GM21717 (cell line): ENCODE measurements around the gene PIMREG.

Experiments
- ATAC-seq: cut with Tn5 transposase; IDR thresholded peaks from one replicate; pipeline ENCODE4 v1.9.1; 2021; ENCODE audit warnings: mild to moderate bottlenecking, moderate library complexity; ENCODE audit not compliant: unreplicated experiment

PIMREG gene

DNA sequence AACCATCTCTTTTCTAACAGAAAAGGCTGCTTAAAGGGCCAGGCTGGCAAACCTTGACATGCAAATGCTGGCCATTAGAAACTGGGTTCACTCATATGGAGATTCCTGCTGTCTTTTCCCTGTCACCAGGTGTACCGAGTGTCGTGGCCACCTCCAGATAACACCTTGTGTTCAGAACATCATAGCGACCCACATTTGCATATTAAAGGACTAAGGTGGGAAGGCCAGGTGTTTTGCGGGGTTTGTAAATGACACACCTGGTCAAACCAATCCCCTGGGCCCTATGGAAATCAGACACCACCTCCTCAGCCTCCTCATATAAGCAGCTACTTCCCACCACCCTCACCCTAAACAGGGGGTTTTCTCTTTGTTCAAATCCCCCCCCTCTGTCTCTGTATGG lies 6.8 kb upstream of the PIMREG start:
- no peak for ATAC-seq

- ATAC-seq = no peak
These were observed 6.3 kb upstream of the PIMREG start for GRCh38 chr17:6437956-6438355.

GRCh38 chr17:6439951-6440350 lies 4.3 kb upstream of the PIMREG start:
- no peak for ATAC-seq

- ATAC-seq = no peak
These were observed 1.5 kb upstream of the PIMREG start for GRCh38 chr17:6442775-6443174.

- no peak for ATAC-seq
These were observed 498 bp downstream of the PIMREG start for GRCh38 chr17:6444571-6445335.

DNA sequence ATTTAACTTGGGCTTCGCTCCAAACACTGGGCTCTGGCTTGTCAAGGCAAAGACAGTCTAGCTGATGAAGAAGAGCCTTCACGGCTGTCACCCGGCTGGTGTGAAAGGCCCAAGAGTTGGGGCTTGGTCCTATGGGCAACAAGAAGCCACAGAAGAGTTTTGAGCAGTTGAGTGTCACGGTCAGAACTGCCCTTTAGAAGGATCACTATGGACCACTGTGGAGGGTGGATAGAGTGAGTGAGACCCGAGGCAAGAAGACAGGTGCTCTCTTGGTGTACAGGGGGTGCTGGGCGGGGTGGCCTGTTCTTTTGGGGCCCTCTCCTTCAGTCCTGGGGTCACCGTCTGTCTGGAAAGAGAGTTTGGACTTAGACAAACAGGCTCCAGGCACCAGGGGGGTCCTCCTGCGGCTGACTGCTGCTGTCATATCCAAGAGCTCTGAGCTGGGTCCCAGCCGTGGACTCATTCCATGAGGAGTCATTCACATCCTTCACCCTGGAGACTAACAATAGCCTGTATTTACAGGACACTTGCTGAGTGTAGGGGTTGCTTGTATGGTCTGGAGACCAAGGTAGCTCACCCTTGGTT lies 2.4 kb downstream of the PIMREG start:
- no peak for ATAC-seq

- ATAC-seq = no peak
These were observed 4.2 kb downstream of the PIMREG start for GRCh38 chr17:6448473-6448872.

DNA sequence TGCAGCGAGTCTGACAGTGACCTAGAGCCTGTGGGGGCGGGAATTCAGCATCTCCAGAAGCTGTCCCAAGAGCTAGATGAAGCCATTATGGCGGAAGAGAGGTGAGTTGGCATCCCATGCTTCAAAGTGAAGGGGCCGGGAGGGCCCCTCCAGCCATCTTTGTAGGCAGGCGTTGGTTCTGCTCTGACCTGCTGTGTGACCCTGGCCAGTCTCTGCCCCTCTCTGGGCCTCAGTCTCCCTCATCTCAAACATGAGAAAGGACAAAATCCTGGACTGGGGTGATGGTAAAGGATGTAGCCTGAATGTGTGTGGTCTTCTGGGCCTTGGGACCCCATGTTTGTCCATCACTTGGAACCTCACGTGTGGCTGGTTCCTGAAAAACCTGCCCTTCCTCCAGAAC lies 5.1 kb downstream of the PIMREG start:
- no peak for ATAC-seq

DNA sequence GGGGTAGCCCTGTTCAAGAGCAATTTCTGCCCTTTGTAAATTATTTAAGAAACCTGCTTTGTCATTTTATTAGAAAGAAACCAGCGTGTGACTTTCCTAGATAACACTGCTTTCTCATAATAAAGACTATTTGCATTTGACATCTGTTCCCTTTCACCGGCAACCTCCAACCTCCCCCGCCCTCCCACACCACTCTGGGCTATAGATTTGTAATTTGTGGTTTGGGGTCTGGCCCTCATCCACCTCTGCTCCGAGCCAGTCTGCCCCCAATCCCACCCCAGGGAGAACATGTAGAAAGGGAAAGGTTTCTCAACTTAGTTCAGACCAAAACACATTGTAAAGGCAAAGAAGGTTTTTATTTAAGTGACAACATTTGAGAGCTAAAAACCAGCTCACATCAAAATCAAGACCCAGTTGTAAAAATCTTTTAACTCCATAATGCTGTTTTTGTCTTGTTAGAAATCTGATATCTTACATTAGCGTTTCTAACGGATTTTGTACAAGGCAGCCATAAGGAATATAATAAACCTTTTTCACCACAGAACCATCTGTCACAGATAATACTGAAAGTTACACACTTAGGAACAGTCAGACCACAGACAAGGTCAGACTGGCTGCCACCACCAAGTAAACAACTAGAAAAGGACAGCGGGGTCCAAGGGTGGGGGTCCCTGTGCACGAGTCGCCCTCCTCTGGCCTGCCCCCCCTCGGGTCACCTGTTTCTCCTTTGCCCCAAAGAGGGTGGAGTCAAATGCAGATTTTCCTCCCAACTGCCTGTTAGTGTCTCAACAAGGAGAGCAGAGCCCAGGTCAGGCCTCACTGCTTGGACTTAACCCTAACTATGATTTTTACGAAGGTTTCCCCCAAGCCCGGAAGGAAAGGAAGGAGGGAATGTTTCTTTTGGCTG lies 6.9 kb downstream of the PIMREG start:
- ATAC-seq = no peak

DNA sequence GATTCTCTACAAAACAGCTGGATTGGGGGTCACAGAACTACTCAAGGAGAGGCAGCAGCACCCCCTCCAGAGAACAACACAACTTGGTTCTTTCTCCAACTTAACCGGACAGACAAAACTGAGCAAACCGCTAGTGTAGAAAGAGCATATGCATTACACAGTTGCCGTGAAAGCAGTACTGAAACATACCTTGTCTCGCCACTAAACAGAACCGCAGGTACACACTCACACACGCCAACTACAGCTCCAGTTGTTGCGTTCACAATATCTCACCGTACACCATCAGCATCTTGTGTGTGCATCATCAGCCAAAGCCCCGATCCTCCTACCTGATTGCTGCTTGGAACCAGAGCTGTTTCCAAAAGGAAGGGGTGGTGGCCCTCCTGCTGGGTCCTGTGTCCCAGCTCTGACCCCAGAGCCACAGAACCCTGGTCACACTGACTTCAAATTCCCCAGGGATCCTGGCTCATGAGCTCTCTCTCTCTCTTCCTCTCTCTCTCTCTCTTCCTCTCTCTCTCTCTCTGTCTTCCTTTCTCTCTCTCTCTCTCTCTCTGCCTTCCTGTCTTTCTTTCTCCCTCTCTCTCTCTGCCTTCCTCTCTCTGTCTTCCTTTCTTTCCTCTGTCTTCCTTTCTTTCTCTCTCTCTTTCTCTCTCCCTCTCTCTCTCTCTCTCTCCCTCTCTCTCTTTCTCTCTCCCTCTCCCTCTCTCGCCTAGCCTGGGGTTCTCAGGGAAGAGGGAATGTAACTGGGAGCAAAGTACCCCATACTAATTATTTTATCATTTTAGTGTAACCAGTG lies 8.4 kb downstream of the PIMREG start:
- ATAC-seq = no peak

DNA sequence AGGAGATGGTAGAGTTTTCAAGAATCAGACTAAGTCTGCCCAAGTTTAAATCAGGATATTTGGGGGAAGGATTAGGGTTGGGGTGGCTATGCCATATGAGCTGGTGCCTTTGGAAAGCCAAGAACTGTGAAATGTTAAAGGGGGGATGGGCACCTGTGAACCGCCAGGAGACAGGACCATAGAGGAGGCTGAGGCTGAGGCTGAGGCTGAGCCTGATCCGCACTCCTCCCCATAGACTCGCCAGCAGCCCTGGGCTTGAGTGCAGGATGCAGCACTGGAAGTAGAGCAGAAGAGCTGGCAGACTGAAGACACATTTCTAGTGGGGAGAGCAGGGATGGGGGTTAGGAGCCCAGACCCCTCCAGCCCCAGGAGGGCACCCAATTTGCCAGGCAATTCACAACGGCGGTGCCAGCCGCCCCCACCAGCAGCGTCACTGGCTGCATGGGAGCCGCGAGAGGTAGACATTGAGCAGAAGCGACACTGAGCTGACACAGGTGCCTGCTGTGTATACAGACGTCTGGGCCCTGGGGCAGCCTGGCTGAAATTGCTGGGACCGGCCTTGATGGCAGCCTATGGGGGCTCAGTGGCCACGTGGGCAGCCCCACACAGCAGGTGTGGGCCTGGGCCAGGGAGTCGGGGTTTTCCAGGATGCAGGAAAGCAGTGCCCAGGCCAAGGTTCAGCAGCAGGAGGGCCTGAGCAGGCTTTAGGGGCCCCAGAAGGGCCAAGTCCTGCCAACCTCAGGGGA lies 9.2 kb downstream of the PIMREG start:
- no peak for ATAC-seq

DNA sequence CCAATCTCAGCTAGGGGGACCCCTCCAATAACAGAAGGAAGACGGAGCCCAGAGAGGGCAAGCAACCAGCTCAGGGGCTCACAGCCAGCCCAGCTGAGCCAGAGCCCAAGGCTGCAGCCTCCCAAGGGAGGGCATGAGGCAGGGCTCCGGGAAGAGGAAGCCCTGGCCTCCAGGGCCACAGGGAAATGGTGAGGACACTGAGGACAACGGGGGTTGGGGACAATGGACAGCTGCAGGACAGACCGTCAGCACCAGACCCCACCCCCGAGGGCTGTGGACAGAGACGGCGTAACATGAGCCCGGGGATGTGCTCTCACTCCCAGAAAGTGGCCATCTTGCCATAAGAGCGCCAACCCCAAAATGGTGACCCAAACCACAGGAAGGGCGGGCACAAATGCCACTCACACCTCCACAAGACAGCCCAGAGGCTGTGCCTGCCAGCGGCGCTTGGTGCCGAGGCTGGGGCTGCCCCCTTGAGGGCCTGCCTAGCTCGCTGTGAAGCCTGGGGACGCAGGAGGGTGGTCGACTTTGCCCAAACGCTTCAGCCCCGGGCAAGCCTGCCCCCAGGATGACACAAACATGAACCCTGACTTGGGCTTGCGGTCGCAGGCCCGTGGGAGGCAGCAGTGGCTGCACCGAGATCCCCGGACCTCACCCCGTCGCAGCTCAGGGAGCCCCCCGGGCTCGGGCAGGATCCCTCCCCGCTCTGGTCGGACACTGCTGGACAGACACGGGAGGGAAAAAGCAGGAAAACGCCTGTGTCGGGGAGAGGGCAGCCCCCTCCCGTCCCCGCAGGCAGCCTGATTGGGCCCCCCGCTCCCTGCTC lies 10.5 kb downstream of the PIMREG start:
- ATAC-seq = no peak

DNA sequence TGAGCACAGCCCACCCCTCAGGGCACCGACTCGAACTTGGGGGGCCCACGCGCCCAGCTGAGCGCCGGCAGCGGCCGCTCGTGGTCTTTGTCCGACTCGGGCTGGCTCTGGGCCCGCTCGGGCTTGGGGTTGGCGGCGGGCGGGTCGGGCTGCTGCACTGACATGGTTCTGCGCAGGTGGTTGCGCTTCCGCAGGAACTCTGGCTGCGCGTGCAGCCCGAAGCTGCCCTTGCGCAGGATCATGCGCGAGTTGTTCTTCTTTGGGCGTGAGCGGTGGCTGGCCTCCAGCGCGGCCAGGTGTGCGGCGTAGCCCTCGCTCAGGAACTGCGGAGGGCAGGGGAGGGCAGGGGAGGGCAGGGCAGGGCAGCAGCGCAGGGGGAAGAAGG lies 11.1 kb downstream of the PIMREG start:
- no peak for ATAC-seq

DNA sequence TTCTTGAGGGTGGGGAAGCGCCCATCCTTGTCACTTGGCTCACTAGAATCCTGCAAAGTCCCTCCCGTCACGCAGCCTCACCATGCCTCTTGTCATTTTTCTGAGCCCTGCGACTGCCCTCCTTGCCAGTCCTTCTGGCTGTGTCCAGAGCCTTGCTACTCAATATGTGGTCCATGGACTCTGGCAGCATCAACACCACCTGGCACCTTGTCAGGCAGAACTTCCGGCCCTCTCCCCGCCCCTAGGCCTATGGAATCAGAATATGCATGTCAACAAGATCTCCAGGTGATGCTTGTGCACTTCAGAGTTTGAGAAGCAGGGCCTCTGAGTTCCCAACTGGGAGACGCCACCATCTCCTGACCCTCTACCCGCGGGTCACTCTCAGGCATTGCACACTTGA lies 12.1 kb downstream of the PIMREG start:
- no peak for ATAC-seq

DNA sequence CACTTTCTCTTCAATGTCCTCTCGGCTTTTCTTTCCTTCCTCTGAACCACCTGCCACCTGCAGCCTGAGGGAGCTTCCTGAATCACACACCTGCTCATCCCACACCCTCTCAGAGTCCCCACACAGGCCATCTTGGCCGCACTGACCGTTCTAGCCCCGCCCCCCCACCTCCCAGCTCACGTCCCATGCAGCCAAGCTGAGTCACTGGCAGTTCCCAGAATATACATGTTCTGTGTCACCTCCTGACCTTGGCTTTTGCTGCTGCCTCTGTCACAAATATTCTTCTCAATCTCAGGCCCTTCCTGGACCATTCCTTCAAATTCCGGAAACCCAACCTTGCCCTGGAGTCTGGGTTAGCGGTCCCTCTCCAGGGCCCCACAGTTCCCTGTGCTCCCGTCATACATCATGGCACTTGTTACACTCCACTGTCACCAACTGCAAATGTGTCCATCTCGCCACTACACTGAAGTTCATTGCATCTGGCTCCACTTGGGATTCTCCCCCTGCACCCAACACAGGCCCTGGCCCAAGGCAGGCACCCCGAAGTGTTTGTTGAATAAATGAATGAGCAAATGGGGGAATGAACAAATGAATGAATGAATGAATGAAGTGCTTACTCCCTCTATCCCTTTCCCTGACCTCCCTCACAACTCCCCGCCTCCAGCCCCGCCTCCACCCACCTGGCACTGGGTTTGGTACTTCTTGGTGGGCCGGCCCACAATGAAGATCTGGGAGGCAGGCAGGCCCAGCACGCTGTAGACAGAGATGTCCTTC lies 12.8 kb downstream of the PIMREG start:
- ATAC-seq = no peak

DNA sequence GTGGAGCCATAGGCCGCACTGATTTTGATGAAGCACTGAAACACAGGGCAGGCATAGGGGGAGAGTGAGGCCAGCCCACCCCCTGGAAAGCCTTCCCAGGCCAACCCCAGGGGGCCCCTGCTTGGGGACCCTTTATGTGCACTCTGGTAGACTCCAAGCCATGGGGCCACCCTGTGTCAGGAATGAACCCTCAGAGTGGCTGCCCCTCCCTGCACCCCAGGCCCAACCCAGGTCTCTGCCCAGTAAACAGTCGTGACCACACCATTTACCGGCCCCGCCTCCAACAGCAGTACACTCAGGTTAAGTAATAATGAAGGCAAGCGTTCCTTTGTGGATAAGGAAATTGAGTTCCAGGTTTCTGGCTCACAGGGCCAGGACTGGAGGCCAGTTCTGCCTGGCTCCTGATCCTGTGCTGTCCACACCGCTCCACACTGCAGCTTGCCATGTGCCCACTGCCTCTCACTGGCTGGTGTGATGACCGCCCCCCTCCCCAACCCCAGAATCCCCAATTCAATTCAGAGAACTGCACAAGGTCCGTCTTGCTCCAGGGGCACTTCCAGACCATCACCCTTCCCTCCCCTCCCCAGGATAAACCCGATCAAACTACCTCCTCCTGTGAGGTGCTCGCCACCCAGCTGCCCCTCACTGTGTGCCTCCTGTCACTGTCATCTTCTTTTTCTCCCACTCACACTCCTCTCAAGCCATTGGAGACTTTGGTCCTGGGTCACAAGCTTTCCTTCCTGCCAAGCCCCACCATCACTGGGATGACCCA lies 13.6 kb downstream of the PIMREG start:
- ATAC-seq = no peak

DNA sequence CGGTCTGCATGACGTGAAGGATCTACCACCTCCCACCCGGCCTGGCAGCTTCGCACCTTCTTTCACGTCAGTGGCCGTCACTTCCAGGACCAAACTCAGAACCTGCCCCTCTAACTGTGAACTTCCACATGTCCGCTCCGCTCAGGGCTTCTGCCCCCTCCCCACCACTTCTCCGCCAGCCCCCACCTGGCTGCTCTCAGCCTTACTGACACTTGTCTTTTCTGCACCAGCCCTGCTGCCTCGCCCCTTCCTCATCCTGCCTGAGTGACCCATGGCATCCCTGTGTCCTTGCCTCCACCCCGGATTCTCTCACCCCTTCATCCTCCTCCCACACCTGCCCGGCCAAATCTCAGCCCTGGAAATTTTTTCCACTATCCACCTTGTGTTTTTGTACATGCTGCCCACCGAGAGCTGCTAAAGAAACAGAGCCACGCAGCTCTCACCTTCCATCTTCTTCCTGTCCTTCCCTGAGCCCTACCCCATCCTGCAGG lies 14.2 kb downstream of the PIMREG start:
- ATAC-seq = no peak
